Fibroblast of skin of scalp (primary cell): ENCODE results near the gene EDEM1. TPM values are rescaled to one million over a fixed set of nuclear protein-coding genes. Genes with fewer than 3 reads are reported as not detected.
"Not testable (repeated sequence)": the region's sequence is repeated elsewhere in the genome, so short reads cannot be mapped to it uniquely, and the experiment has no call there.

Experiments
- DNase-seq: peaks from one replicate; pipeline ENCODE4 v3.0.0-alpha.2; 2013
- polyA plus RNA-seq, 2 experiments: library from polyadenylated mRNA; unstranded; fragments of 120-200 nt; gene quantifications; one replicate each; pipeline ENCODE4 v1.2.1, GENCODE V29; 2013; ENCODE audit not compliant: insufficient read length in 2 of 2

The EDEM1 gene
- polyA plus RNA-seq (2013, experiment 1 of 2; ENCODE audit: insufficient read length) = 32.0 TPM
- polyA plus RNA-seq (2013, experiment 2 of 2; ENCODE audit: insufficient read length) = 32.9 TPM

- peak; percentile 97 for DNase-seq
These were observed at the start of gene EDEM1 for GRCh38 chr3:5187156-5187919. EDEM1 (plus strand) TSS chr3:5187707; CDS start chr3:5187806, 99 bp downstream.

- DNase-seq = no peak
These were observed 49.1 kb upstream of the EDEM1 start for GRCh38 chr3:5138214-5138981.

- no peak for DNase-seq
These were observed 47.3 kb upstream of the EDEM1 start for GRCh38 chr3:5140230-5140621.

DNA sequence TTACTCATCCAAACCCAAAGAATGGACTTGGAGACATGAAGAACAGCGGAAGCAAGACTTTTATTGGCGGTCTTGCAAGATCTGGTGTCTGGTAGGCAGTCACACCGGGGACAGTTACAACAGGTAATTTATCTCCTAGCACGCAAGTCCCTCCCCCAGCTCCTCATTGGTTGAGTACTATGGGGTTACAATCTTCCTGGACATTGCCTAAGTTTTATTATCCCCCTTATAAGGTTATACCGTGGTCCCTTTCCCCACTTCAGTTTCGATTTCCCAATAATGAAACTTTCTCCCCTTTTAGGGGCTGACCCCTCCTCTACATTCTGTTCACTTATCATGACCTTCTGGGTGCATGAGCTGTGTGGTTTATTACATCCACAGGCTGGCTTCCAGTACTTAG is 46.7 kb upstream of the EDEM1 start:
- no peak for DNase-seq

- no peak for DNase-seq
These were observed 45.7 kb upstream of the EDEM1 start for GRCh38 chr3:5141760-5142159.

DNA sequence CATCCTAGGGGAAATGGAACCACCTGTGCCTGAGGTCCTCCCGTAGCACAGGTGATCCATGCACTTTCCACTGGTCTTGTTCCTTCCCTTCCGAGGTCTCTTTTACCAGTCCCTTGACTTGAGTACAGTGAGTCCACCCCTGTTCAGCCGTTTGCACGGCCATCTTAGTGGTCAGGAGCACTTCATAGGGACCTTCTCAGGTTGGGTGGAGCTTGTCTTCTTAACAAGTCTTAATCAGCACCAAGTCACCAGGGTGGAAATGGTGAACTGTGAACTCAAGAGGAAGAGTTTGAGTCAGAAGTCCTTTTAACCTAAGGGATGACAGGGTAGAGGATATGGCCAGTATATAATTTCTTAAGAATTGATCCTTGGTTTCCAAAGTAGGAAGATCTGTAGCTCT is 44.0 kb upstream of the EDEM1 start:
- DNase-seq = no peak

- no peak for DNase-seq
These were observed 43.1 kb upstream of the EDEM1 start for GRCh38 chr3:5144316-5144994.

GRCh38 chr3:5145120-5145519 is 42.4 kb upstream of the EDEM1 start:
- DNase-seq = no peak

- not testable (repeated sequence) for DNase-seq
These were observed 40.4 kb upstream of the EDEM1 start for GRCh38 chr3:5147152-5147551.

- DNase-seq = no peak
These were observed 38.1 kb upstream of the EDEM1 start for GRCh38 chr3:5149306-5149880.

DNA sequence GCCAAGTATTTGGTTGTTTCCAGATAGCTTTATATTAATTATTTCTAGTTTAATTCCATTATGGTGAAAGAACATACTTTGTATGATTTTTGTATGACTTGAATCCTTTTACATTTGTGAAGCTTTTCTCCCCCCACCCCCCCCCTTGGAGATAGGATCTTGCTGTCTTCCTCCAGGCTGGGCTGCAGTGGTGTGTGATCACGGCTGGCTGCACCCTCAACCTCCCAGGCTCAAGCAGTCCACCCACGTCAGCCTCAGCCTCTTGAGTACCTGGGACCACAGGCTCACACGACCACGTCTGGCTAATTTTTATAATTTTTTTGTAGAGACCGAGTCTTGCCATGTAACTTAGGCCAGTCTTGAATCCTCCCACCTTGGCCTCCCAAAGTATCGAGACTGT is 35.9 kb upstream of the EDEM1 start:
- no peak for DNase-seq

GRCh38 chr3:5153074-5153473 is 34.4 kb upstream of the EDEM1 start:
- no peak for DNase-seq

DNA sequence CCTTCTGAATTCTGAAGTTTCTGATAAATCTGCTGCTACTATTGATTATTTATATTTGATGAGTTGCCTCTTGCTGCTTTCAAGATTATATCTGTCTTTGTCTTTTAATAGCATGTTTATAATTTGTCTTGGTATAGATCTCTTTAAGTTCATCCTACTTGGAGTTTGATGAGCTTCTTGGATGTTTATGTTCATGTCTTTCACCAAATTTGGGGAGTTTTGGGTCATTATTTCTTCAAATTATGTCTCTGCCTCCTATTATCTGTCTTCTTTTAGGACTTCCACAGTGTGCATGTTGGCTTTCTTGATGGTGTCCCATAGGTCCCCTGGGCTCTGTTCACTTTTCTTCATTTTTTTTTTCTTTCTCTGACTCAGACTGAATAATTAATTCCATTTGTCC is 32.3 kb upstream of the EDEM1 start:
- DNase-seq = peak; percentile 14

DNA sequence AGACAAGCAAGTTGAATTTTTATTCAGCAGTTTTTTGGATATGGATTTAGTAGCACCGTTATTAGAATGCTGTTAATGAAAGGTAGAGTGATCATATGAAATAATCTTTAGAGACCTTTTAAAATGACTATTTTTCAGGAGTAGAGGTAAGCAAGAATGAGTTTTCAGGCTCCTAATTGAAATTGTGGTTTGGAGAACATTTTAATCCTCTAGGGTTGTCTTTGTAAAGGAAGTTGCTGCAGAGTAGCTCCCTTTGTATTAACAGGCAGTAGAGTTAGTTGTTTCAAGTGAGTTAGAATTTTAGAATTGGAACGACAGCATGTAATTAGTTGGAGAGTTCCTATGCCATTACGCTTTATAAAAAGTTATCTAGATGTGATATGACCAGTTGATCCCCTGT is 27.2 kb upstream of the EDEM1 start:
- no peak for DNase-seq

DNA sequence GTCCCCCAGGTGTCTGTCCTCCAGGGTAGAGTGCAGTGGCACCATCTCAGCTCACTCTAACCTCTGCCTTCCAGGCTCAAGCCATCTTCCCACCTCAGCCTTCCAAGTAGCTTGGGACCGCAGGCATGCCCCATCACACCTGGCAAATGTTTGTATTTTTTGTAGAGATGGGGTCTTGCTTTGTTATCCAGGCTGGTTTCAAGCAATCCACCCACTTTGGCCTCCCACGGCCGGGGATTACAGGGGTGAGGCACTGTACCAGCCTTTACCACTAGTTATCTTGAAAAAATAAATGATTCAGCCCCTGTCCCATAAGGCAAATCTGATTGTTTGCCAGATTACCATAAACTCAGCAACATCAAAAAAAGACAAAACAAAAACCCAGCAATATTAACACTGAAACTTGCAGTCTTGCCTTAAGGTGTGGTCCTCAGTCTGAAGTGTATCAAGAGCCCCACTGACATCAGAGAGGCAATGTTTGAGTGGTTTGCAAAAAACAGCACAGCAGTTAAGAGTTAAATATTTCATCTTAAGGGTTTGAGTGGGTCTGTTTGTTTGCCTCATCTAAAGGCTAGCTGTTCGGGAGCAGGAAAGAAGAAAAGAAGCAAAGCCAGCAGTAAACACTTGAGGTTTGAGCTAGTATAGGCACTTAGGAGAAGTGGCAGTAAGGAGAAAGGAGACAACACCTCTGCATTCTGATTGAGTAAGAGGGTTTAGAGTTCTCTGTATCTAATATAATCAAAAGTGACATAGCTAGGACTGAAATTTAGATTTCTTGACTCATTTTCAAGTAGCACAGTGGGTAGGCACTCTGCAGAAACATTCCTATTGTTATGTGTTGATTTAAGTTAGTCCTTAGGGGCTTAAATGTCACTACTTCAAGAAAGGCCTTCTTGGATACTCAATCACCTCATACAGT is 26.3 kb upstream of the EDEM1 start:
- DNase-seq = peak; percentile 26

GRCh38 chr3:5162102-5162501 is 25.4 kb upstream of the EDEM1 start:
- DNase-seq = peak; percentile 76

GRCh38 chr3:5165698-5166097 is 21.8 kb upstream of the EDEM1 start:
- DNase-seq = no peak

DNA sequence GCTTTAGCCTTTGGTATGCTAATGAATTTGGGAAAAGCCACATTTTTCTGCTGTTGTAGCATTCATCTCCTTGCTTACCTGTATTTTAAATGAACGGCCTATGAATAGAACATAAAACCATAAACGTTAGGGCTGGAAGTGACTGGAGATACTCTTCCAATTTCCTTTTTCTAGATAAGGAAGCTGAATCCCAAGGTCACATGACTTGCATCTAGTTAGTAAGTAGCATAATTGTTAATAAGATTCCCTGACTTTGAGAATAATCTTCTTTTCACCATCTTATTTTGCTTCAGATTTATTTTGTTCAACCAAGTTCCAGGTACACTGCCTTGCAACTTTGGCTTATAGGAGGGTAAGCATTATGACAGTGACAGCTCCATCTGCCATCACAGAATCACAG is 20.7 kb upstream of the EDEM1 start:
- DNase-seq = no peak

DNA sequence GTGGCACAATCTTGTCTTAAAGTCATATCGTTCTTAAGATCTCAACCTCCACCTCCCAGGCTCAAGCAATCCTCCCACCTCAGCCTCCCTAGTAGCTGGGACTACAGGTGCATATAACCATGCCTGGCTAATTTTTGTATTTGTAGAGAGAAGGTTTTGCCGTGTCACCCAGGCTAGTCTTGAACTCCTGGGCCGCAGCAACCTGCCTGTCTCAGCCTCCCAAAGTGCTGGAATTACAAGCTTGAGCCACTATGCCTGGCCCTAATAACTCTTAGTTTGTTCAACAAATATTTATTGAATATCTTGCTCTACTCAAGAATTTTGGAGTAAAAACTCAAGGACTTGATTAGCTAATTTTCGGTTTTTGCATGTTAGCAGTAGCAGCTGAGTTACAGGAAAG is 19.4 kb upstream of the EDEM1 start:
- DNase-seq = no peak

DNA sequence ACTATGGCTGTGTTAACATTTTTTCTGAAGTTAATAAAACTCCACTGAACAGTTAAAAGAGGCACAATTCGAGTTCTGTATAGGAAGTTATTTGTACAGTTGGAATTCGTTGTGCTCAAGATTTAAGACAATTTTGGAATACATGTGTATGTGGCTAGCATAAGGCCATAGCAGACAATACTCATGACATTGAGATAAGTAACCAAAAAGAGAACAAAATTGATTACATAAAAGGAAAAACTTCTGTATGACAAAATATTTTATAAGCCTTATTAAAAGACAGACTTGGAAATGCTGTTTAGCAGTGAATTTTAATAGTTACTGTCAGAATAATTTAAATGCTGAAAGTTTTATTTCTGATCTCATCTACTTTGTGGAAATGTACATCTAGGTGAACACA is 17.7 kb upstream of the EDEM1 start:
- no peak for DNase-seq

- DNase-seq = no peak
These were observed 16.5 kb upstream of the EDEM1 start for GRCh38 chr3:5170975-5171374.

DNA sequence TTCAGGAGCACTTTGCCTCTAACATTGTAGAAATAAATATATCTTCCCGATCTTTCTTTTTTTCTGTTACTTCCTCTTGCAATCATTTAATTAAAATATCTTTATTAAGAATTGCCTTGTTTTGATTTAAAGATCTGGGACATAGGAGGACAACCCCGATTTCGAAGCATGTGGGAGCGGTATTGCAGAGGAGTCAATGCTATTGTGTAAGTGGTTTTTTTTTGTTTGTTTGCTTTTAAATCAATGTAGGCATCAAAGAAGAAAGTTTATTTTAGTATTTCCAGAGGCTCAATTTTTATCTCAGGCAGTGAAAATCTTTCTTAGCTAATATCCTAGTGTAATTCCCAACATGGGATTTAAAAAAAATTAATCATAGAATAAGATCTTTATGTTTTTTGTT is 15.5 kb upstream of the EDEM1 start:
- DNase-seq = no peak
